ENCODE measurements around the gene PKNOX2.

GRCh38 chr11:125276619-125276976 is 112.0 kb downstream of the PKNOX2 start:
- TF ChIP-seq CTCF (conservative IDR thresholded peaks at IDR 0.05 in 1 of 2, IDR thresholded peaks at IDR 0.05 in 1 of 2; ENCODE audit: extremely low read depth in 1 of 2, insufficient read depth in 1 of 2, low read depth in 1 of 2, low read length in 2 of 2) (no peak), EZH2 (IDR thresholded peaks at IDR 0.05; ENCODE audit: borderline replicate concordance, low read length) (no peak)
